ENCODE measurements around the gene AQP7.
"Not testable (repeated sequence)": the region's sequence is repeated elsewhere in the genome, so short reads cannot be mapped to it uniquely, and the experiment has no call there.

DNA sequence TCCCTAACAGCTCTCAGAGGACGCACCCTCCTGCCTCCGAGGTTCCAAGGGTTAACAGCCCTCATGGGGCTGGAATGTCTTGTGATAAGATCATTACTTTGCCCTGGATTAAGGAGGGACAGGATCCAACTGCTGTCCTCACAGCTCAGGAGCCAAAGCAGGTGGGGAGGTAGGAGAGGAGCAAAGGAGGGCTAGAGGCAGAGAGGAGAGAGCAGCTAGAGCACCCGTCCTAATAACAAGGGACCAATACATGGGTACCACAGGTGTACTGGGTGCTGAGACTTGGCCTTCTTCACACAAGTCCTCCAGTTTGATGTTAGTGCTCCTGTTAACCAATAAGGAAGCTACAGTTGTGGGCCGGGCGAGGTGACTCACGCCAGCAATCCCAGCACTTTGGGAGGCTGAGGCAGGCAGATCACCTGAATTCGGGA, 9.8 kb downstream of the AQP7 start:
- TF ChIP-seq, protein P1, sequence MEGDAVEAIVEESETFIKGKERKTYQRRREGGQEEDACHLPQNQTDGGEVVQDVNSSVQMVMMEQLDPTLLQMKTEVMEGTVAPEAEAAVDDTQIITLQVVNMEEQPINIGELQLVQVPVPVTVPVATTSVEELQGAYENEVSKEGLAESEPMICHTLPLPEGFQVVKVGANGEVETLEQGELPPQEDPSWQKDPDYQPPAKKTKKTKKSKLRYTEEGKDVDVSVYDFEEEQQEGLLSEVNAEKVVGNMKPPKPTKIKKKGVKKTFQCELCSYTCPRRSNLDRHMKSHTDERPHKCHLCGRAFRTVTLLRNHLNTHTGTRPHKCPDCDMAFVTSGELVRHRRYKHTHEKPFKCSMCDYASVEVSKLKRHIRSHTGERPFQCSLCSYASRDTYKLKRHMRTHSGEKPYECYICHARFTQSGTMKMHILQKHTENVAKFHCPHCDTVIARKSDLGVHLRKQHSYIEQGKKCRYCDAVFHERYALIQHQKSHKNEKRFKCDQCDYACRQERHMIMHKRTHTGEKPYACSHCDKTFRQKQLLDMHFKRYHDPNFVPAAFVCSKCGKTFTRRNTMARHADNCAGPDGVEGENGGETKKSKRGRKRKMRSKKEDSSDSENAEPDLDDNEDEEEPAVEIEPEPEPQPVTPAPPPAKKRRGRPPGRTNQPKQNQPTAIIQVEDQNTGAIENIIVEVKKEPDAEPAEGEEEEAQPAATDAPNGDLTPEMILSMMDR (IDR thresholded peaks at IDR 0.05), result not testable (repeated sequence)
- TF ChIP-seq POLR2A, POLR2AphosphoS5 (IDR thresholded peaks at IDR 0.05): not testable (repeated sequence)
